Fibroblast of mammary gland (primary cell): ENCODE data around the gene LRTM1.
A peak's percentile ranks its signal among the peaks of the same experiment; 100 is the strongest.

ENCODE experiments used
- DNase-seq: peaks from one replicate; pipeline ENCODE4 v3.0.0-alpha.2; 2010; ENCODE audit warnings: low read depth
- H3K4me3 ChIP-seq: 2 replicates; pipeline ENCODE4 v1.5.1; 2011; ENCODE audit warnings: low read depth, mild to moderate bottlenecking, low read length, moderate library complexity; ENCODE audit not compliant: control insufficient read depth
- CTCF ChIP-seq: conservative IDR thresholded peaks from 2 replicates; pipeline ENCODE4 v1.5.1; 2011; ENCODE audit warnings: low read depth, low read length, inconsistent platforms; ENCODE audit not compliant: control insufficient read depth, insufficient read depth

LRTM1 gene

GRCh38 chr3:54949491-54950044 is 21.7 kb upstream of the LRTM1 start:
- no peak for DNase-seq
- H3K4me3 ChIP-seq: no peak overlapping the region
- TF ChIP-seq CTCF: no peak

GRCh38 chr3:54941690-54942362 is 14.0 kb upstream of the LRTM1 start:
- no peak overlapping the region for H3K4me3 ChIP-seq
- no peak for TF ChIP-seq CTCF
- no peak for DNase-seq

GRCh38 chr3:54940971-54941370 is 13.1 kb upstream of the LRTM1 start:
- H3K4me3 ChIP-seq: no peak overlapping the region
- no peak for TF ChIP-seq CTCF
- DNase-seq: no peak

GRCh38 chr3:54939557-54940300 is 11.9 kb upstream of the LRTM1 start:
- no peak overlapping the region for H3K4me3 ChIP-seq
- TF ChIP-seq CTCF: no peak
- peak; percentile 68 for DNase-seq

GRCh38 chr3:54936561-54936960 is 8.7 kb upstream of the LRTM1 start:
- no peak overlapping the region for H3K4me3 ChIP-seq
- DNase-seq: peak; percentile 82
- TF ChIP-seq CTCF: no peak

GRCh38 chr3:54935869-54936268 is 8.0 kb upstream of the LRTM1 start:
- TF ChIP-seq CTCF: no peak
- DNase-seq: no peak
- no peak overlapping the region for H3K4me3 ChIP-seq
